Endothelial cell of umbilical vein (primary cell): ENCODE results near the gene DAAM1. TPM values are rescaled to one million over a fixed set of nuclear protein-coding genes. Genes with fewer than 3 reads are reported as not detected.

ENCODE experiments used
- BruUV-seq: library from RNA; stranded (reverse); fragments of 400-500 nt; replicated peaks from 2 replicates; lab custom pipeline; 2021; lab: Mats Ljungman, UMichigan
- CTCF ChIA-PET: fragments of 300-600, 350-600 bp; sonication (Branson Sonifier 250); formaldehyde crosslinking; loops from one replicate; lab custom pipeline; 2021; ENCODE audit warnings: antibody characterized with exemption, inconsistent platforms; lab: Charles Lee
- POLR2A ChIA-PET: fragments of 300-600, 350-600 bp; sonication (Branson Sonifier 250); formaldehyde crosslinking; loops from one replicate; lab custom pipeline; 2021; ENCODE audit warnings: antibody characterized with exemption, inconsistent platforms; lab: Charles Lee
- DNase-seq: peaks from one replicate; pipeline ENCODE4 v3.0.0-alpha.2; 2011; ENCODE audit warnings: low read depth, low spot score
- FAIRE-seq: peaks from 2 replicates; lab custom pipeline; 2011; peaks lifted over from hg19 to GRCh38; lab: Jason Lieb, UNC
- H2AFZ ChIP-seq: 2 replicates; pipeline ENCODE4 v1.6.0; 2012; ENCODE audit warnings: low read depth, low read length, control low read depth, inconsistent platforms
- H3K27ac ChIP-seq: 2 replicates; pipeline ENCODE4 v1.5.1; 2011; ENCODE audit warnings: low read depth, mild to moderate bottlenecking, control low read depth, low read length, moderate library complexity; ENCODE audit not compliant: insufficient read depth
- H3K27me3 ChIP-seq, 2 experiments: 2 replicates each; pipeline versions ENCODE4 v1.6.0 to v1.6.1; 2011; ENCODE audit warnings: low read length in 2 of 2, mixed read lengths in 1 of 2; ENCODE audit not compliant: control insufficient read depth in 2 of 2, insufficient read depth in 2 of 2
- H3K36me3 ChIP-seq, 2 experiments: 2 replicates in 1 of 2; 3 replicates in 1 of 2; pipeline ENCODE4 v1.5.1; 2011; ENCODE audit warnings: low read length in 2 of 2, mild to moderate bottlenecking in 1 of 2, moderate library complexity in 1 of 2; ENCODE audit not compliant: control insufficient read depth in 2 of 2, insufficient read depth in 2 of 2; ENCODE audit errors: extremely low read depth in 1 of 2
- H3K4me1 ChIP-seq: 3 replicates; pipeline ENCODE4 v1.5.1; 2011; ENCODE audit warnings: mild to moderate bottlenecking, low read length; ENCODE audit not compliant: control insufficient read depth, insufficient read depth; ENCODE audit errors: extremely low read depth
- H3K4me2 ChIP-seq: 2 replicates; pipeline ENCODE4 v1.6.1; 2011; ENCODE audit warnings: low read length, control low read depth, mixed read lengths; ENCODE audit not compliant: insufficient read depth
- H3K4me3 ChIP-seq, 3 experiments: fragments of 200-600 bp in 1 of 3; sonication (generic), shearing (Covaris generic) in 1 of 3; replicated peaks in 1 of 3; 2 replicates each; pipeline ENCODE4 v1.5.1; 2011 to 2016; ENCODE audit warnings: control low read depth in 3 of 3, low read length in 3 of 3, mild to moderate bottlenecking in 2 of 3, inconsistent platforms in 1 of 3, low read depth in 1 of 3, moderate library complexity in 1 of 3; ENCODE audit not compliant: insufficient read depth in 1 of 3
- H3K79me2 ChIP-seq: 2 replicates; pipeline ENCODE4 v1.6.0; 2012; ENCODE audit warnings: low read length, inconsistent platforms; ENCODE audit not compliant: control insufficient read depth, insufficient read depth
- H3K9ac ChIP-seq: replicated peaks from 2 replicates; pipeline ENCODE3; 2011; ENCODE audit warnings: low read length, control low read depth; ENCODE audit not compliant: insufficient read depth; ENCODE audit errors: extremely low read depth
- H3K9me1 ChIP-seq: replicated peaks from 3 replicates; pipeline ENCODE4 v1.6.0; 2011; ENCODE audit warnings: mild to moderate bottlenecking, low read length; ENCODE audit not compliant: control insufficient read depth, insufficient read depth; ENCODE audit errors: extremely low read depth
- H3K9me3 ChIP-seq: replicated peaks from 2 replicates; pipeline ENCODE4 v1.5.1; 2012; ENCODE audit warnings: low read length, inconsistent platforms; ENCODE audit not compliant: control insufficient read depth, insufficient read depth
- H4K20me1 ChIP-seq: replicated peaks from 2 replicates; pipeline ENCODE3; 2011; ENCODE audit warnings: mild to moderate bottlenecking, low read length; ENCODE audit not compliant: control insufficient read depth, insufficient read depth; ENCODE audit errors: extremely low read depth
- EZH2 ChIP-seq: IDR thresholded peaks from 2 replicates; pipeline ENCODE4 v1.6.1; 2012; ENCODE audit warnings: borderline replicate concordance, low read depth, mild to moderate bottlenecking, moderate library complexity, low read length, inconsistent platforms; ENCODE audit not compliant: severe bottlenecking
- FOS ChIP-seq: IDR thresholded peaks from 2 replicates; pipeline ENCODE4 v1.6.1; 2011; ENCODE audit warnings: mild to moderate bottlenecking, low read length, moderate library complexity, borderline replicate concordance; ENCODE audit not compliant: insufficient read depth
- GATA2 ChIP-seq: IDR thresholded peaks from 2 replicates; pipeline ENCODE4 v1.7.0; 2011; ENCODE audit warnings: low read depth, mild to moderate bottlenecking, moderate library complexity, mixed read lengths, low read length; ENCODE audit not compliant: insufficient read length, insufficient read depth
- JUN ChIP-seq: IDR thresholded peaks from 2 replicates; pipeline ENCODE4 v1.6.1; 2011; ENCODE audit warnings: borderline replicate concordance, low read depth; ENCODE audit not compliant: insufficient read length, insufficient read depth
- MYC ChIP-seq: IDR thresholded peaks from one replicate; pipeline ENCODE4 v1.6.1; 2011; ENCODE audit warnings: mild to moderate bottlenecking, low read depth, low read length
- POLR2A ChIP-seq: IDR thresholded peaks from 2 replicates; pipeline ENCODE4 v1.6.1; 2012; ENCODE audit warnings: low read depth, mild to moderate bottlenecking, control low read depth, low read length
- POLR2AphosphoS5 ChIP-seq: IDR thresholded peaks from 2 replicates; pipeline ENCODE4 v1.6.1; 2012; ENCODE audit warnings: low read depth, mild to moderate bottlenecking, control low read depth, low read length, moderate library complexity; ENCODE audit not compliant: insufficient read depth
- dilution Hi-C: fragments of 300-500 bp; cut with MboI; formaldehyde crosslinking; loops from one replicate; pipeline ENCODE4 v1.15.0; 2019; ENCODE audit warnings: low sequenced_read_pairs; ENCODE audit not compliant: extremely low pct_ligation_motif_present
- intact Hi-C: fragments of 100-400 bp; cut with micrococcal nuclease; formaldehyde crosslinking; loops from one replicate; pipeline ENCODE4 v1.10.0; 2022
- polyA plus RNA-seq, 4 experiments: library from polyadenylated mRNA; depleted of rRNA in 3 of 4; stranded (reverse) in 3 of 4; unstranded in 1 of 4; fragments of >200 nt; gene quantifications; 2 replicates each; pipeline versions ENCODE4 v1.2.1 to v1.2.3, GENCODE V29; 2011 to 2012; ENCODE audit warnings: missing spikeins in 1 of 4
- total RNA-seq: library from RNA; stranded (reverse); gene quantifications from 2 replicates; pipeline ENCODE4 v1.2.3, GENCODE V29; 2021
- TF ChIP-seq, protein P1 (sequence below): IDR thresholded peaks from 2 replicates; pipeline ENCODE4 v1.6.1; 2011; ENCODE audit not compliant: insufficient read depth, insufficient read length
- TF ChIP-seq, protein P2 (sequence below), 2 donors: IDR thresholded peaks; 1 replicate in 1 of 2; 2 replicates in 1 of 2; pipeline ENCODE4 v1.5.1; 2011; ENCODE audit warnings: low read length in 2 of 2, mild to moderate bottlenecking in 2 of 2, moderate library complexity in 2 of 2, control low read depth in 1 of 2, inconsistent platforms in 1 of 2, low read depth in 1 of 2; ENCODE audit not compliant: insufficient read depth in 1 of 2; ENCODE audit errors: extremely low read depth in 1 of 2

DAAM1 gene
- total and polyA plus RNA-seq, 2 donors (not counting 3 experiments of a cell fraction or from before 2014, with no cell fraction given) = 10.2 to 25.3 TPM

DNA sequence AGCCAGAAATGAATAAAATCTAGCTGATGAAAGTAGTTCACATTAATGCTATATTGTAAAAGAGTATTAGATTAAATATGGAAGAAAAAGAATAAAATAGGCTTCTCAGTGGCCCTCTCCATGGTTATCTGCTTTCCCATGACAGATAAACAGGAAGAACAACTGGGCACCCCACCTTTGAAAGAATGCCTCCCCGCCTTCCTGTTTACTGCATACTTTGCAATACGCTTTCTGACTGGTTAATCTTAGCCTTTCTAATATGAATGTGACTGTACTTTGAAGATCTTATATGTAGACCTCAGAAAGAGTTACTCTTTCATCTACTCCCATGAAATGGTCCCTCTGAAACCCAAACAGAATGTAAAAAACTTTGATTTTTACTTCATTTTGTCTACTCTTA, 34.1 kb upstream of the DAAM1 start:
- no peaks in the 10 kb centered on the region for H3K79me2 ChIP-seq
- no peaks in the 10 kb centered on the region for H3K9me1 ChIP-seq
- TF ChIP-seq GATA2 (no peak), EZH2 (no peak), JUN (no peak), POLR2A (no peak), FOS (no peak), MYC (no peak), POLR2AphosphoS5 (no peak)
- TF ChIP-seq, protein P1, sequence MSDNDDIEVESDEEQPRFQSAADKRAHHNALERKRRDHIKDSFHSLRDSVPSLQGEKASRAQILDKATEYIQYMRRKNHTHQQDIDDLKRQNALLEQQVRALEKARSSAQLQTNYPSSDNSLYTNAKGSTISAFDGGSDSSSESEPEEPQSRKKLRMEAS = no peak
- TF ChIP-seq, protein P2, sequence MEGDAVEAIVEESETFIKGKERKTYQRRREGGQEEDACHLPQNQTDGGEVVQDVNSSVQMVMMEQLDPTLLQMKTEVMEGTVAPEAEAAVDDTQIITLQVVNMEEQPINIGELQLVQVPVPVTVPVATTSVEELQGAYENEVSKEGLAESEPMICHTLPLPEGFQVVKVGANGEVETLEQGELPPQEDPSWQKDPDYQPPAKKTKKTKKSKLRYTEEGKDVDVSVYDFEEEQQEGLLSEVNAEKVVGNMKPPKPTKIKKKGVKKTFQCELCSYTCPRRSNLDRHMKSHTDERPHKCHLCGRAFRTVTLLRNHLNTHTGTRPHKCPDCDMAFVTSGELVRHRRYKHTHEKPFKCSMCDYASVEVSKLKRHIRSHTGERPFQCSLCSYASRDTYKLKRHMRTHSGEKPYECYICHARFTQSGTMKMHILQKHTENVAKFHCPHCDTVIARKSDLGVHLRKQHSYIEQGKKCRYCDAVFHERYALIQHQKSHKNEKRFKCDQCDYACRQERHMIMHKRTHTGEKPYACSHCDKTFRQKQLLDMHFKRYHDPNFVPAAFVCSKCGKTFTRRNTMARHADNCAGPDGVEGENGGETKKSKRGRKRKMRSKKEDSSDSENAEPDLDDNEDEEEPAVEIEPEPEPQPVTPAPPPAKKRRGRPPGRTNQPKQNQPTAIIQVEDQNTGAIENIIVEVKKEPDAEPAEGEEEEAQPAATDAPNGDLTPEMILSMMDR (IDR thresholded peaks at IDR 0.05; ENCODE audit: extremely low read depth in 1 of 2, insufficient read depth in 1 of 2, low read depth in 1 of 2, low read length in 2 of 2) = no peak
- intact Hi-C loops = no loop called here
- ChIA-PET CTCF (no interaction called here), POLR2A (no interaction called here)
- H3K4me3 ChIP-seq = no peak overlapping the region
- H3K27me3 ChIP-seq = peaks cover 0 to 2% of the 10 kb centered on the region in 2 experiments
- dilution Hi-C loops = no loop called here
- no peak overlapping the region for H2AFZ ChIP-seq
- H3K4me2 ChIP-seq = no peak overlapping the region
- BruUV-seq = no TSS peak
- FAIRE-seq (no peak), DNase-seq (no peak)
- H3K9me3 ChIP-seq = no peaks in the 10 kb centered on the region
- no peaks in the 10 kb centered on the region for H3K4me1 ChIP-seq
- no peaks in the 10 kb centered on the region for H3K36me3 ChIP-seq
- no peak overlapping the region for H3K9ac ChIP-seq
- no peaks in the 10 kb centered on the region for H4K20me1 ChIP-seq
- H3K27ac ChIP-seq = no peak overlapping the region
